K562 (cell line): ENCODE measurements around the gene PLAA. TPM values are rescaled to one million over a fixed set of nuclear protein-coding genes. Genes with fewer than 3 reads are reported as not detected.

Source experiments
- ASH1L ChIP-seq: fragments of 450-650 bp; IDR thresholded peaks from 2 replicates; pipeline ENCODE4 v1.6.1; 2018; ENCODE audit warnings: borderline replicate concordance, mild to moderate bottlenecking, low read depth; ENCODE audit not compliant: partially characterized antibody
- CHD1 ChIP-seq: fragments of 200-600 bp; sonication (generic); IDR thresholded peaks from one replicate; pipeline ENCODE4 v1.6.1; 2012; ENCODE audit warnings: mild to moderate bottlenecking, moderate library complexity, low read length, inconsistent platforms
- ILK ChIP-seq: fragments of 450-650 bp; IDR thresholded peaks from 2 replicates; pipeline ENCODE4 v1.6.1; 2016; ENCODE audit warnings: missing genetic modification characterization, low read depth, mild to moderate bottlenecking, missing compliant biosample characterization, moderate library complexity, borderline replicate concordance
- NFIC ChIP-seq: fragments of 450-650 bp; IDR thresholded peaks from 2 replicates; pipeline ENCODE4 v1.6.1; 2017; ENCODE audit warnings: mild to moderate bottlenecking, inconsistent platforms
- PHF8 ChIP-seq: fragments of 200-600 bp; sonication (generic); IDR thresholded peaks from 2 replicates; pipeline ENCODE4 v1.6.1; 2012; ENCODE audit warnings: mixed run types, mild to moderate bottlenecking, inconsistent platforms, low read length, moderate library complexity, borderline replicate concordance
- SUPT5H ChIP-seq: fragments of 450-650 bp; IDR thresholded peaks from 2 replicates; pipeline ENCODE4 v1.6.1; 2016
- ZNF561 ChIP-seq: fragments of 450-650 bp; formaldehyde crosslinking; conservative IDR thresholded peaks from 2 replicates; pipeline ENCODE4 v1.4.0; 2020; ENCODE audit warnings: mild to moderate bottlenecking, moderate library complexity
- polyA plus RNA-seq, 8 experiments: library from polyadenylated mRNA; depleted of rRNA in 4 of 8; stranded (reverse) in 5 of 8; unstranded in 3 of 8; fragments of >200 nt; fragmentation: Nextera tagmentation in 2 of 8; fragmentation: Illumina TruSeq in 1 of 8; extraction: Ambion mirVana in 2 of 8; extraction: Trizol in 1 of 8; gene quantifications; 2 replicates each; pipeline versions ENCODE4 v1.2.1 to v1.2.3, GENCODE V29; 2011 to 2014; ENCODE audit warnings: inconsistent platforms in 1 of 8, missing spikeins in 1 of 8
- total RNA-seq, 7 experiments: library from RNA; depleted of rRNA in 6 of 7; stranded (reverse); fragments of >200 nt in 6 of 7; fragmentation: Illumina TruSeq in 2 of 7; extraction: Trizol in 2 of 7; gene quantifications; 2 replicates each; pipeline versions ENCODE4 v1.2.1 to v1.2.3, GENCODE V29; 2011 to 2021; ENCODE audit warnings: low replicate concordance in 1 of 7
- TF ChIP-seq, protein P1 (sequence below): fragments of 250-450 bp; sonication (Bioruptor Pico); IDR thresholded peaks from 2 replicates; pipeline ENCODE4 v1.4.0; 2020; ENCODE audit warnings: mild to moderate bottlenecking, moderate library complexity
- TF ChIP-seq, protein P2 (sequence below): sonication (generic); formaldehyde crosslinking; IDR thresholded peaks from 2 replicates; pipeline ENCODE4 v1.8.0; 2023; ENCODE audit warnings: mild to moderate bottlenecking, missing genetic modification reagents
- TF ChIP-seq, protein P3 (sequence below): sonication (generic); IDR thresholded peaks from 2 replicates; pipeline ENCODE4 v1.6.1; 2016
- TF ChIP-seq, protein P4 (sequence below), 2 experiments: fragments of 450-650 bp in 1 of 2; sonication (generic) in 1 of 2; formaldehyde crosslinking in 1 of 2; IDR thresholded peaks; 2 replicates each; pipeline versions ENCODE4 v1.7.1 to v1.9.0; 2016 to 2022; ENCODE audit warnings: inconsistent platforms in 1 of 2, mild to moderate bottlenecking in 1 of 2, missing genetic modification reagents in 1 of 2

Gene PLAA
- total and polyA plus RNA-seq, 9 of the 15 experiments (the other 6 are each of a cell fraction or from before 2014, with no cell fraction given) = 3.5 to 20.7 (median 16.6) TPM

DNA sequence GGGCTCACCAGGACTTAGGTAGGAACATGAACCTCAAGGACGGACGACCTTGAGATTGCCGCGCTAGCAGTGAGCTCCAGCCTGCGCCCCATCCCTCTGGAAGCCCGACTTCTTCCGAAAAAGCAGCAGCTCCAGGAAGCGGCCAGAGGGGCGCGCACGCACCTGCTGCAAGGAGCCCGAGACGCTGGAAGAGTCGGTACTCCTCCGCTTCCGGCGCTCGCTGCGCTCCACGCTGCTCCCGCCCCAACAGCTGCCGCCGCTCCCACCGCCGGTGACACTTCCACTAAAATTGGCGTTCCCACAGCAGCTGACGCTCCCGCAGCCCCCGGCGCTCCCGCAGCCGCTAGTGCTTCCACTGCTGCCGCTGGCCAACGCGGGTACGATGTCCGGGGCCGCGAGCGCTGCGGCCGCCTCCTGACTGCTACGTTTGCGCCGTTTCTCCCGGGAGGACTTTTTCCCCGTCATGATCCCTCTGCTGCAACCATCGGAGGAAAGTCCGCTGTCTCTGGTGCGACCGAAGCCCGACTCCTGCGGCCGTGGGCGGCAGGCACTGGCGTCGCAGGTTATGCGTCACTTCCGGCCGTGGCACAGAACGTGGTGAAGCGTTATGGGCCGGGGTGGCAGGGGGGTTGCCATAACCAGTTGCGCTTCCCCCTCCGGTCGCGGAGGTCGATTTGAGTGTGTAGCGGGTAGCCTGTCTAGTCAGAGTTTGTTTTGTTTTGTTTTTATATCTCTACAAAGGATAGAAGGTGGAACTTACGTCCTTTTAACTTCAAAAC is 54.6 kb downstream of the PLAA start, which contains the start of gene CAAP1 (continued):
- TF ChIP-seq, protein P1, sequence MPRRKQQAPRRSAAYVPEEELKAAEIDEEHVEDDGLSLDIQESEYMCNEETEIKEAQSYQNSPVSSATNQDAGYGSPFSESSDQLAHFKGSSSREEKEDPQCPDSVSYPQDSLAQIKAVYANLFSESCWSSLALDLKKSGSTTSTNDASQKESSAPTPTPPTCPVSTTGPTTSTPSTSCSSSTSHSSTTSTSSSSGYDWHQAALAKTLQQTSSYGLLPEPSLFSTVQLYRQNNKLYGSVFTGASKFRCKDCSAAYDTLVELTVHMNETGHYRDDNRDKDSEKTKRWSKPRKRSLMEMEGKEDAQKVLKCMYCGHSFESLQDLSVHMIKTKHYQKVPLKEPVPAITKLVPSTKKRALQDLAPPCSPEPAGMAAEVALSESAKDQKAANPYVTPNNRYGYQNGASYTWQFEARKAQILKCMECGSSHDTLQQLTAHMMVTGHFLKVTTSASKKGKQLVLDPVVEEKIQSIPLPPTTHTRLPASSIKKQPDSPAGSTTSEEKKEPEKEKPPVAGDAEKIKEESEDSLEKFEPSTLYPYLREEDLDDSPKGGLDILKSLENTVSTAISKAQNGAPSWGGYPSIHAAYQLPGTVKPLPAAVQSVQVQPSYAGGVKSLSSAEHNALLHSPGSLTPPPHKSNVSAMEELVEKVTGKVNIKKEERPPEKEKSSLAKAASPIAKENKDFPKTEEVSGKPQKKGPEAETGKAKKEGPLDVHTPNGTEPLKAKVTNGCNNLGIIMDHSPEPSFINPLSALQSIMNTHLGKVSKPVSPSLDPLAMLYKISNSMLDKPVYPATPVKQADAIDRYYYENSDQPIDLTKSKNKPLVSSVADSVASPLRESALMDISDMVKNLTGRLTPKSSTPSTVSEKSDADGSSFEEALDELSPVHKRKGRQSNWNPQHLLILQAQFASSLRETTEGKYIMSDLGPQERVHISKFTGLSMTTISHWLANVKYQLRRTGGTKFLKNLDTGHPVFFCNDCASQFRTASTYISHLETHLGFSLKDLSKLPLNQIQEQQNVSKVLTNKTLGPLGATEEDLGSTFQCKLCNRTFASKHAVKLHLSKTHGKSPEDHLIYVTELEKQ = no peak
- TF ChIP-seq, protein P2, sequence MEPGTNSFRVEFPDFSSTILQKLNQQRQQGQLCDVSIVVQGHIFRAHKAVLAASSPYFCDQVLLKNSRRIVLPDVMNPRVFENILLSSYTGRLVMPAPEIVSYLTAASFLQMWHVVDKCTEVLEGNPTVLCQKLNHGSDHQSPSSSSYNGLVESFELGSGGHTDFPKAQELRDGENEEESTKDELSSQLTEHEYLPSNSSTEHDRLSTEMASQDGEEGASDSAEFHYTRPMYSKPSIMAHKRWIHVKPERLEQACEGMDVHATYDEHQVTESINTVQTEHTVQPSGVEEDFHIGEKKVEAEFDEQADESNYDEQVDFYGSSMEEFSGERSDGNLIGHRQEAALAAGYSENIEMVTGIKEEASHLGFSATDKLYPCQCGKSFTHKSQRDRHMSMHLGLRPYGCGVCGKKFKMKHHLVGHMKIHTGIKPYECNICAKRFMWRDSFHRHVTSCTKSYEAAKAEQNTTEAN (CRISPR knock-in tag) = no peak
- no peak for TF ChIP-seq NFIC
- TF ChIP-seq ASH1L = no peak
- peak; percentile 82; the same call in 1 of the 2 replicates for TF ChIP-seq PHF8
- no peak for TF ChIP-seq ILK (tag)
- TF ChIP-seq SUPT5H = peak; percentile 78
- TF ChIP-seq ZNF561 = no peak
- TF ChIP-seq, protein P3, sequence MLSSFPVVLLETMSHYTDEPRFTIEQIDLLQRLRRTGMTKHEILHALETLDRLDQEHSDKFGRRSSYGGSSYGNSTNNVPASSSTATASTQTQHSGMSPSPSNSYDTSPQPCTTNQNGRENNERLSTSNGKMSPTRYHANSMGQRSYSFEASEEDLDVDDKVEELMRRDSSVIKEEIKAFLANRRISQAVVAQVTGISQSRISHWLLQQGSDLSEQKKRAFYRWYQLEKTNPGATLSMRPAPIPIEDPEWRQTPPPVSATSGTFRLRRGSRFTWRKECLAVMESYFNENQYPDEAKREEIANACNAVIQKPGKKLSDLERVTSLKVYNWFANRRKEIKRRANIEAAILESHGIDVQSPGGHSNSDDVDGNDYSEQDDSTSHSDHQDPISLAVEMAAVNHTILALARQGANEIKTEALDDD = 0 out of 2 replicates have a peak, but pooled peaks have one; percentile 17
- TF ChIP-seq, protein P4, sequence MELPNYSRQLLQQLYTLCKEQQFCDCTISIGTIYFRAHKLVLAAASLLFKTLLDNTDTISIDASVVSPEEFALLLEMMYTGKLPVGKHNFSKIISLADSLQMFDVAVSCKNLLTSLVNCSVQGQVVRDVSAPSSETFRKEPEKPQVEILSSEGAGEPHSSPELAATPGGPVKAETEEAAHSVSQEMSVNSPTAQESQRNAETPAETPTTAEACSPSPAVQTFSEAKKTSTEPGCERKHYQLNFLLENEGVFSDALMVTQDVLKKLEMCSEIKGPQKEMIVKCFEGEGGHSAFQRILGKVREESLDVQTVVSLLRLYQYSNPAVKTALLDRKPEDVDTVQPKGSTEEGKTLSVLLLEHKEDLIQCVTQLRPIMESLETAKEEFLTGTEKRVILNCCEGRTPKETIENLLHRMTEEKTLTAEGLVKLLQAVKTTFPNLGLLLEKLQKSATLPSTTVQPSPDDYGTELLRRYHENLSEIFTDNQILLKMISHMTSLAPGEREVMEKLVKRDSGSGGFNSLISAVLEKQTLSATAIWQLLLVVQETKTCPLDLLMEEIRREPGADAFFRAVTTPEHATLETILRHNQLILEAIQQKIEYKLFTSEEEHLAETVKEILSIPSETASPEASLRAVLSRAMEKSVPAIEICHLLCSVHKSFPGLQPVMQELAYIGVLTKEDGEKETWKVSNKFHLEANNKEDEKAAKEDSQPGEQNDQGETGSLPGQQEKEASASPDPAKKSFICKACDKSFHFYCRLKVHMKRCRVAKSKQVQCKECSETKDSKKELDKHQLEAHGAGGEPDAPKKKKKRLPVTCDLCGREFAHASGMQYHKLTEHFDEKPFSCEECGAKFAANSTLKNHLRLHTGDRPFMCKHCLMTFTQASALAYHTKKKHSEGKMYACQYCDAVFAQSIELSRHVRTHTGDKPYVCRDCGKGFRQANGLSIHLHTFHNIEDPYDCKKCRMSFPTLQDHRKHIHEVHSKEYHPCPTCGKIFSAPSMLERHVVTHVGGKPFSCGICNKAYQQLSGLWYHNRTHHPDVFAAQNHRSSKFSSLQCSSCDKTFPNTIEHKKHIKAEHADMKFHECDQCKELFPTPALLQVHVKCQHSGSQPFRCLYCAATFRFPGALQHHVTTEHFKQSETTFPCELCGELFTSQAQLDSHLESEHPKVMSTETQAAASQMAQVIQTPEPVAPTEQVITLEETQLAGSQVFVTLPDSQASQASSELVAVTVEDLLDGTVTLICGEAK (IDR thresholded peaks at IDR 0.05) = peak; percentile 90
- TF ChIP-seq, protein P4 (CRISPR knock-in tag; IDR thresholded peaks at IDR 0.05) = no peak
- no peak for TF ChIP-seq CHD1
